ENCODE data around the gene ARCN1. TPM values are rescaled to one million over a fixed set of nuclear protein-coding genes. Genes with fewer than 3 reads are reported as not detected.

Gene ARCN1
- total RNA-seq, 4 donors from 2014 or later: 103 to 157 (median 112) TPM

GRCh38 chr11:118615282-118615975 lies 43.2 kb downstream of the ARCN1 start:
- DNase-seq: peak; percentile 92 to 94
- H3K9me3 ChIP-seq: no peaks in the 10 kb centered on the region
- peaks cover 34 to 92% of the 10 kb centered on the region in 2 donors for H3K4me1 ChIP-seq
- H3K4me3 ChIP-seq (replicated peaks in 1 of 3): no peak overlapping the region
- no peaks in the 10 kb centered on the region for H3K27me3 ChIP-seq
- WGBS, 2 donors: 41 to 42% methylated on average over 6 of the region's 6 CpGs
- intact Hi-C loops (cut with DNase I): no loop called here
- H3K36me3 ChIP-seq: peaks cover 0 to 6% of the 10 kb centered on the region in 2 donors
- peak overlapping the region; percentile 83 to 93 (median 87) for H3K27ac ChIP-seq
- TF ChIP-seq POLR2A (IDR thresholded peaks at IDR 0.05) (peak in 1 of 2 donors; percentile 78), CTCF (IDR thresholded peaks at IDR 0.05) (no peak)

- WGBS, 2 donors: 50 to 100% methylated on average over 1 to 2 of the region's 5 CpGs
- Histone ChIP-seq H3K9me3 (no peaks in the 10 kb centered on the region), H3K36me3 (peaks cover 0 to 6% of the 10 kb centered on the region in 2 donors), H3K4me3 (replicated peaks in 1 of 3) (no peak overlapping the region), H3K27me3 (no peaks in the 10 kb centered on the region), H3K27ac (peak overlapping the region; percentile 83 to 93 (median 87)), H3K4me1 (peaks cover 35 to 93% of the 10 kb centered on the region in 2 donors)
- TF ChIP-seq CTCF (IDR thresholded peaks at IDR 0.05) (no peak), POLR2A (IDR thresholded peaks at IDR 0.05) (no peak)
- intact Hi-C loops (cut with DNase I): no loop called here
- peak in 1 of 2 donors; percentile 26 for DNase-seq
Observed at GRCh38 chr11:118615976-118616371, 43.8 kb downstream of the ARCN1 start.

DNA sequence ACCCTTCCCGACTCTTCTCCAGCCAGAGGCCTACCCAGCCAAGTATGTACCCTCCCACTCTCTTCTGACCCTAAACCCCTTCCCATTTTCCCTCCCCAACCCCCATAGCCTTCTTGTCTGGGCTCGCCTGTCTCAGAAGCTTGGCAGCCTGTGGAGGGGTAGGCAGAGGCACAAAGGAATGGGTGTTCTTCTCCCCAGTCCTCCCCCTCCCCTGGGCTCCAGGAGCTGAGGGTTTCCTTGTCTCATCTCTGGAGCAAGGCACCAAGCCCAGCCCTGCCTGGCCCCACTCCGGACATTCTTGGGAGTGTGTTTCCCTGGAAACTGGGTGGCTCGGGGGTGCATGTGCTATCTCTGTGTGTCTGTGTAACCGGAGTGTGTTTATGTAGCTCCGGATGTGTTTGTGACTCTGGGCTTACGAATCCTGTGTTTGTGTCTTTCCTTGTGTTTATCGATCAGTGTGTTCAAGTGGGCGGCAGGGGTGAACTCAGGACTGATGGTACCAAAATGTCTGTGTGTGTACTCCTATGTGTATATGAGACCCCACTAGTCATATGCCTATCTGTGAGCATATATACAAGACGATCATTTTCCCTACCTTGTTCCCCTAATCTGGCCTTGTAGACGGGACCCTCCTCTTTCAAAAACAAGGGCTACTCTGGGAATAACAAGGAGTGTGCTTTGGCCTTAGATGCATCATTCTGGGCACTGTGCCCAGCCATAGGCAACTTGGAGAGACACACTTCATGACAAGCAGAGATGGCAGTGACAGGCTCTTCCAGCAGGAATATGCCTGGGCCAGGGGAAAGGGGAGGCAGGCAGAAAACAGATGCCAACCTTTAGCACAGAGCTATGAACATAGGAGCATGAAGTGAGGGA lies 46.1 kb downstream of the ARCN1 start:
- WGBS, 2 donors: 56 to 67% methylated on average over 9 to 11 of the region's 11 CpGs
- peaks cover 0 to 6% of the 10 kb centered on the region in 2 donors for H3K36me3 ChIP-seq
- peak; percentile 29 to 50 for DNase-seq
- no peak for TF ChIP-seq POLR2A (IDR thresholded peaks at IDR 0.05)
- no peak for TF ChIP-seq CTCF (IDR thresholded peaks at IDR 0.05)
- H3K4me1 ChIP-seq: peaks cover 51 to 93% of the 10 kb centered on the region in 2 donors
- H3K4me3 ChIP-seq (replicated peaks in 1 of 3): no peak overlapping the region
- intact Hi-C loops (cut with DNase I): no loop called here
- no peaks in the 10 kb centered on the region for H3K27me3 ChIP-seq
- no peaks in the 10 kb centered on the region for H3K9me3 ChIP-seq
- H3K27ac ChIP-seq: peak overlapping the region; percentile 64 to 93 (median 83)

- Histone ChIP-seq H3K4me3 (replicated peaks in 1 of 3) (no peak overlapping the region), H3K4me1 (peaks cover 54 to 96% of the 10 kb centered on the region in 2 donors), H3K9me3 (no peaks in the 10 kb centered on the region), H3K27me3 (no peaks in the 10 kb centered on the region), H3K36me3 (peaks cover 0 to 6% of the 10 kb centered on the region in 2 donors), H3K27ac (peak overlapping the region; percentile 64 to 93 (median 83))
- no peak for TF ChIP-seq POLR2A (IDR thresholded peaks at IDR 0.05)
- no peak for TF ChIP-seq CTCF (IDR thresholded peaks at IDR 0.05)
- intact Hi-C loops (cut with DNase I): no loop called here
- 48 to 55% methylated on average over 4 of the region's 4 CpGs for WGBS, 2 donors
- DNase-seq: no peak
Observed at GRCh38 chr11:118618991-118619375, 46.8 kb downstream of the ARCN1 start.
